Measurements from ENCODE around the gene PPFIA4.

Gene PPFIA4

DNA sequence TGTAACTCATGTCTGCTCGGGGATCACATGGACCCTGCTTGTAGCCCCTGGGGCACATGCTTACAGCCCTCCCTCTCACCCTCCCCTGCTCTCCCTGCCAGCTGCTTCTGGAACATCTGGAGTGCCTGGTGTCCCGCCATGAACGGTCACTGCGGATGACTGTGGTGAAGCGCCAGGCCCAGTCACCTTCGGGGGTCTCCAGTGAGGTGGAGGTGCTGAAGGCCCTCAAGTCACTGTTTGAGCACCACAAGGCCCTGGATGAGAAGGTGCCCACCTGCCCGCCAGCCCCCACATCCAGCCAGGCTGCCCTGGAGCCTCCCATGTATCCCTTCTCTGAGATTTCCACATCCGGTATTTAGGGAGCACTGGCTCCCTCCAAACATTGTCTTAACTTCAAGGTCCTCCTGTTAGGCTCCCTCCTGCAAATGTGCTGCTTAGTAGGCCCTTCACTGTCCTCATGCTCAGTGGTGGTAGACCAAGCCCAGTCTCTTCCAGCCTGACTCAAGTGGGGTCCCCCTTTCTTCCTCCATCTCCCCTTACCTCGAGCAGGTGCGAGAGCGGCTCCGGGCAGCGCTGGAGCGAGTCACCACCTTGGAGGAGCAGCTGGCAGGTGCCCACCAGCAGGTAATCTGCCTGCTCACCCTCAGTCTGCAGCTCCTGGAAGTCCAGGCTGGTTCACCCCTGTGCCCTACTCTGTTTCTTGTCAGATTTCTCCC is 17.7 kb downstream of the PPFIA4 start:
- H2AFZ ChIP-seq (ENCODE audit: low read length) = no peak overlapping the region
- no peaks in the 10 kb centered on the region for H3K36me3 ChIP-seq (replicated peaks; ENCODE audit: insufficient read depth, low read length)
- no peaks in the 10 kb centered on the region for H3K27me3 ChIP-seq (replicated peaks; ENCODE audit: insufficient read depth, low read length)
- H3K9me3 ChIP-seq (replicated peaks; ENCODE audit: insufficient read depth, low read length) = no peaks in the 10 kb centered on the region
- H3K4me2 ChIP-seq (ENCODE audit: low read depth, low read length) = no peak overlapping the region
- no peaks in the 10 kb centered on the region for H3K9me2 ChIP-seq (replicated peaks; ENCODE audit: insufficient read depth, low read length)
- H4K20me1 ChIP-seq (ENCODE audit: insufficient read depth, low read length) = no peaks in the 10 kb centered on the region
- H3K9ac ChIP-seq (ENCODE audit: low read length) = no peak overlapping the region
- TF ChIP-seq EZH2phosphoT487 (IDR thresholded peaks at IDR 0.05; ENCODE audit: low read length) (no peak), EZH2 (optimal IDR thresholded peaks at IDR 0.05; ENCODE audit: low read depth, low read length) (no peak)
- TF ChIP-seq, protein P1, sequence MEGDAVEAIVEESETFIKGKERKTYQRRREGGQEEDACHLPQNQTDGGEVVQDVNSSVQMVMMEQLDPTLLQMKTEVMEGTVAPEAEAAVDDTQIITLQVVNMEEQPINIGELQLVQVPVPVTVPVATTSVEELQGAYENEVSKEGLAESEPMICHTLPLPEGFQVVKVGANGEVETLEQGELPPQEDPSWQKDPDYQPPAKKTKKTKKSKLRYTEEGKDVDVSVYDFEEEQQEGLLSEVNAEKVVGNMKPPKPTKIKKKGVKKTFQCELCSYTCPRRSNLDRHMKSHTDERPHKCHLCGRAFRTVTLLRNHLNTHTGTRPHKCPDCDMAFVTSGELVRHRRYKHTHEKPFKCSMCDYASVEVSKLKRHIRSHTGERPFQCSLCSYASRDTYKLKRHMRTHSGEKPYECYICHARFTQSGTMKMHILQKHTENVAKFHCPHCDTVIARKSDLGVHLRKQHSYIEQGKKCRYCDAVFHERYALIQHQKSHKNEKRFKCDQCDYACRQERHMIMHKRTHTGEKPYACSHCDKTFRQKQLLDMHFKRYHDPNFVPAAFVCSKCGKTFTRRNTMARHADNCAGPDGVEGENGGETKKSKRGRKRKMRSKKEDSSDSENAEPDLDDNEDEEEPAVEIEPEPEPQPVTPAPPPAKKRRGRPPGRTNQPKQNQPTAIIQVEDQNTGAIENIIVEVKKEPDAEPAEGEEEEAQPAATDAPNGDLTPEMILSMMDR (IDR thresholded peaks at IDR 0.05; ENCODE audit: low read length) = no peak
- peaks cover 22% of the 10 kb centered on the region for H3F3A ChIP-seq (ENCODE audit: insufficient read depth, low read length)
- H3K4me1 ChIP-seq (ENCODE audit: low read length) = peaks cover 31% of the 10 kb centered on the region
- H3K79me2 ChIP-seq (ENCODE audit: low read length) = no peaks in the 10 kb centered on the region
- DNase-seq = no peak
- H3K4me3 ChIP-seq (ENCODE audit: low read length) = no peak overlapping the region
- H3K27ac ChIP-seq (ENCODE audit: low read length) = no peak overlapping the region

DNA sequence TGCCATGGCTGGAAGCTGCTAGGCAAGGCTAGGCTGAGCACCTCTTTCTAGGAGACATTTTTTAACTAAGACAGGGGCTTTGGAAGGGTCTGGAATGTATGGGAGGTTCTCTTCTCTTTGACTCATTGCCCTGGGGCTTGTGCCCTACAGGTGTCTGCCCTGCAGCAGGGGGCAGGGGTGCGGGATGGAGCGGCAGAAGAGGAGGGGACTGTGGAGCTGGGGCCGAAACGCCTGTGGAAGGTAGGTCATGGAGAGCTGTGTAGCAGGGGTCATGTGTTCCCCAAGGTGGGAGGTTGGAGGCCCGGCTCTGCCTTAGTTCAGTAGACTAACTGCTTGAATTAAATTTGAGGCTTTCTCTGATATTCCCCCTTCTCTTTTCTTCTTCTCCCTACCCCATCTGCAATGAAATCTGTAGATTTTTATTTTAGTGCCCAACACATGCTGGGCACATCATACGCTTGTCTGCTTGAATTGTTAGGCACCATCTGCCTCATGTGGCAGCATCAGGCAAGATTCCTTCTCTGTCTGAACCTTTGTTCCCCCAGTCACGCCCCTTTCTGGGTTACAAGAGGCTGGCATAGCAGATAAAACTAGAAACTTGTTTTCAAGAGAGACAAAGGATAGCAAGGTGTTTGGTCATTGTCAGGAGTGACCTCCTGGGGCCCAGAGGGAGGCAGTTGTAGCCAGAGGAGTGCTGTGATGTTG is 18.4 kb downstream of the PPFIA4 start:
- H3K9me2 ChIP-seq (replicated peaks; ENCODE audit: insufficient read depth, low read length) = no peaks in the 10 kb centered on the region
- H3K4me2 ChIP-seq (ENCODE audit: low read depth, low read length) = no peak overlapping the region
- no peaks in the 10 kb centered on the region for H3K9me3 ChIP-seq (replicated peaks; ENCODE audit: insufficient read depth, low read length)
- no peaks in the 10 kb centered on the region for H3K36me3 ChIP-seq (replicated peaks; ENCODE audit: insufficient read depth, low read length)
- H3K27ac ChIP-seq (ENCODE audit: low read length) = no peak overlapping the region
- H3K27me3 ChIP-seq (replicated peaks; ENCODE audit: insufficient read depth, low read length) = no peaks in the 10 kb centered on the region
- peaks cover 23% of the 10 kb centered on the region for H3K4me1 ChIP-seq (ENCODE audit: low read length)
- DNase-seq = no peak
- no peak overlapping the region for H3K9ac ChIP-seq (ENCODE audit: low read length)
- no peak overlapping the region for H3K4me3 ChIP-seq (ENCODE audit: low read length)
- H3K79me2 ChIP-seq (ENCODE audit: low read length) = no peaks in the 10 kb centered on the region
- H4K20me1 ChIP-seq (ENCODE audit: insufficient read depth, low read length) = no peaks in the 10 kb centered on the region
- no peak overlapping the region for H2AFZ ChIP-seq (ENCODE audit: low read length)
- peaks cover 17% of the 10 kb centered on the region for H3F3A ChIP-seq (ENCODE audit: insufficient read depth, low read length)
- TF ChIP-seq, protein P1 (IDR thresholded peaks at IDR 0.05; ENCODE audit: low read length) = no peak
- no peak for TF ChIP-seq EZH2 (optimal IDR thresholded peaks at IDR 0.05; ENCODE audit: low read depth, low read length)

DNA sequence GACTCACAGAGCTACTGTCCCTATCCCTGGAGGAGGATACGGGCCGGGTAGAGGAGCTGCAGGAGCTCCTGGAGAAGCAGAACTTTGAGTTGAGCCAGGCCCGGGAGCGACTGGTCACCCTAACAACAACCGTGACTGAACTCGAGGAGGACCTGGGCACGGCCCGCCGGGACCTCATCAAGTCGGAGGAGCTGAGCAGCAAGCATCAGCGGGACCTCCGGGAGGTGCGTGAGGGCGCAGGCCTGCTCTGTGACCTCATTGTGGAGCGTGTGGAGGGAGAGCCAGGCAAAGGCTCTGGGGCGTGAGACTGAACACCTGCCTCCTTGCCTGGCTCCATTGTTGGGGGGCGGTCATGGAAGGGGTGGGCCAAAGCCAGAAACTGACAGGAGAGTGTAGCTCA is 19.0 kb downstream of the PPFIA4 start:
- Histone ChIP-seq H4K20me1 (ENCODE audit: insufficient read depth, low read length) (no peaks in the 10 kb centered on the region), H2AFZ (ENCODE audit: low read length) (no peak overlapping the region), H3K9me2 (replicated peaks; ENCODE audit: insufficient read depth, low read length) (no peaks in the 10 kb centered on the region), H3K4me2 (ENCODE audit: low read depth, low read length) (no peak overlapping the region), H3K27ac (ENCODE audit: low read length) (no peak overlapping the region), H3K9me3 (replicated peaks; ENCODE audit: insufficient read depth, low read length) (no peaks in the 10 kb centered on the region), H3K36me3 (replicated peaks; ENCODE audit: insufficient read depth, low read length) (no peaks in the 10 kb centered on the region), H3K79me2 (ENCODE audit: low read length) (no peaks in the 10 kb centered on the region), H3K4me1 (ENCODE audit: low read length) (peaks cover 17% of the 10 kb centered on the region), H3K9ac (ENCODE audit: low read length) (no peak overlapping the region), H3K4me3 (ENCODE audit: low read length) (no peak overlapping the region), H3F3A (ENCODE audit: insufficient read depth, low read length) (peaks cover 11% of the 10 kb centered on the region), H3K27me3 (replicated peaks; ENCODE audit: insufficient read depth, low read length) (no peaks in the 10 kb centered on the region)
- no peak for DNase-seq
- TF ChIP-seq EZH2 (optimal IDR thresholded peaks at IDR 0.05; ENCODE audit: low read depth, low read length) = no peak
- TF ChIP-seq, protein P1 (IDR thresholded peaks at IDR 0.05; ENCODE audit: low read length) = no peak
- no peak for TF ChIP-seq EZH2phosphoT487 (IDR thresholded peaks at IDR 0.05; ENCODE audit: low read length)

Measured in MM.1S (cell line).